Measurements from ENCODE around the gene CCDC50. TPM values are rescaled to one million over a fixed set of nuclear protein-coding genes. Genes with fewer than 3 reads are reported as not detected.

The CCDC50 gene
- total and polyA plus RNA-seq, 2 of the 8 experiments (the other 6 are each of a cell fraction or from before 2014, with no cell fraction given), result 7.3 to 19.2 TPM

GRCh38 chr3:191334346-191334893 lies 5.2 kb downstream of the CCDC50 start:
- Histone ChIP-seq H3K4me1 (replicated peaks in 1 of 4; ENCODE audit: control insufficient read depth in 3 of 4, insufficient read depth in 4 of 4, low read length in 3 of 4) (peaks cover 0 to 6% (median 2%) of the 10 kb centered on the region in 4 experiments; a peak in 3 of 7 replicates), H4K91ac (replicated peaks; ENCODE audit: insufficient read length, low read length) (no peak overlapping the region), H3K27me3 (replicated peaks in 1 of 4; ENCODE audit: control insufficient read depth in 3 of 4, extremely low read depth in 1 of 4, insufficient read depth in 3 of 4, low read length in 3 of 4) (no peaks in the 10 kb centered on the region), H3K27ac (ENCODE audit: low read depth, low read length) (no peak overlapping the region), H3K79me1 (ENCODE audit: low read depth, low read length) (no peaks in the 10 kb centered on the region), H2BK15ac (ENCODE audit: low read length) (no peak overlapping the region), H3K9me3 (ENCODE audit: insufficient read depth in 2 of 2, low read depth in 1 of 2, low read length in 1 of 2) (no peaks in the 10 kb centered on the region), H2AK5ac (ENCODE audit: low read depth, low read length) (no peak overlapping the region), H3K23me2 (ENCODE audit: low read depth, low read length) (peaks cover 5% of the 10 kb centered on the region; the same call in 1 of the 2 replicates), H3K79me2 (ENCODE audit: control insufficient read depth in 1 of 2, insufficient read depth in 2 of 2, low read length in 2 of 2) (peaks cover 0 to 52% of the 10 kb centered on the region in 2 experiments; a peak in 2 of 4 replicates), H3K4me2 (ENCODE audit: insufficient read depth in 1 of 2, low read depth in 2 of 2, low read length in 2 of 2) (no peak overlapping the region), H4K5ac (ENCODE audit: insufficient read length, low read depth, low read length) (no peak overlapping the region), H3K18ac (ENCODE audit: extremely low read depth, low read length) (no peak overlapping the region), H3K56ac (replicated peaks; ENCODE audit: insufficient read length, low read depth, low read length) (no peak overlapping the region), H2BK20ac (ENCODE audit: low read length) (no peak overlapping the region), H2BK5ac (ENCODE audit: low read depth, low read length) (no peak overlapping the region), H4K8ac (ENCODE audit: extremely low read depth, insufficient read depth, low read length) (no peak overlapping the region), H3K9ac (replicated peaks in 1 of 4; ENCODE audit: extremely low read depth in 1 of 4, low read depth in 3 of 4, low read length in 3 of 4) (no peak overlapping the region), H4K20me1 (replicated peaks in 1 of 2; ENCODE audit: control insufficient read depth in 1 of 2, insufficient read depth in 2 of 2, low read length in 2 of 2) (no peaks in the 10 kb centered on the region), H3K14ac (ENCODE audit: insufficient read length) (no peak overlapping the region), H3K4me3 (ENCODE audit: extremely low read depth in 1 of 4, insufficient read depth in 2 of 4, low read depth in 3 of 4, low read length in 4 of 4) (no peak overlapping the region), H2BK120ac (replicated peaks; ENCODE audit: low read depth, low read length) (no peak overlapping the region), H3K36me3 (ENCODE audit: control insufficient read depth in 2 of 4, insufficient read depth in 4 of 4, low read length in 3 of 4) (no peaks in the 10 kb centered on the region), H3K23ac (ENCODE audit: insufficient read length) (no peak overlapping the region), H2AFZ (ENCODE audit: low read length) (no peak overlapping the region), H3K4ac (replicated peaks; ENCODE audit: insufficient read length, low read depth, low read length) (no peak overlapping the region), H2BK12ac (ENCODE audit: low read depth, low read length) (no peak overlapping the region)
- 93% methylated on average over 4 of the region's 4 CpGs; no CpG with 5 or more reads in 1 of the 2 experiments for WGBS, 2 experiments (ENCODE audit: extremely low coverage in 1 of 2, insufficient coverage in 1 of 2, insufficient read length in 1 of 2, insufficient replicate concordance in 2 of 2, low coverage in 1 of 2, low lambda C conversion rate in 2 of 2, missing lambda C conversion rate in 1 of 2)
- ChIA-PET POLR2A (ENCODE audit: partially characterized antibody) (no interaction called here), CTCF (ENCODE audit: partially characterized antibody) (no interaction called here)
- no peak for TF ChIP-seq USF2 (IDR thresholded peaks at IDR 0.05; ENCODE audit: low read length)
- TF ChIP-seq GABPA (IDR thresholded peaks at IDR 0.05; ENCODE audit: borderline replicate concordance, insufficient read depth, low read length), result no peak
- no peak for TF ChIP-seq CEBPB (IDR thresholded peaks at IDR 0.05; ENCODE audit: low read depth, low read length)
- no peak for TF ChIP-seq BRCA1 (IDR thresholded peaks at IDR 0.05; ENCODE audit: low read depth, low read length)
- TF ChIP-seq CHD1 (IDR thresholded peaks at IDR 0.05; ENCODE audit: low read depth, low read length), result no peak
- DNase-seq (ENCODE audit: low read depth in 1 of 2, low spot score in 2 of 2), result no peak
- FAIRE-seq, result no peak

Data from H1 (cell line).